GM20431 (cell line): Measurements from ENCODE around the gene TMEM147.
"Not testable (repeated sequence)": the region's sequence is repeated elsewhere in the genome, so short reads cannot be mapped to it uniquely, and the experiment has no call there.

ENCODE experiments used
- in situ Hi-C: fragments of 300-500 bp; cut with MseI, MboI; formaldehyde crosslinking; loops from one replicate; pipeline ENCODE4 v1.15.0; 2020; ENCODE audit warnings: low sequenced_read_pairs; ENCODE audit not compliant: unreplicated experiment

The TMEM147 gene

GRCh38 chr19:35560271-35560670, 14.8 kb downstream of the TMEM147 start:
- in situ Hi-C loops, result no loop called here

DNA sequence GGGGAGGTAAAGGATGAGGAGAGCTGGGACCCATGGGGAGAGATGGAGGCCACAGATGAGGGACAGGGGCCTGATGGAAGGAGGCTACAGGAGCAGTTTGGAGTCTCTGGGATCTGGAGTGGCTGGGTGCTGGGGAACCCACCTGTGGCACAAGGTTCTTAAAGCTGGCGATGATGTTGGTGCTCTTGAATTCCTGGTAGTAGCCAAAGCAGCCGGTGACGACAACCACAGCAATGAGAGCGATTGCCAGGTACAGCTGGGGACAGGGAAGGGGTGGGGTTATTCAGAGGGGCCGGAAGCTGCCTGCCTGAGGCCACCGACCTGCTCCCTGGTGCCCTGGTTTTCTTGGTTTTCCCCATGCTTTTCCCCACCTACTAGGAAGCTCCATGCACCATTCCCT, 15.3 kb downstream of the TMEM147 start:
- in situ Hi-C loops, result no loop called here

DNA sequence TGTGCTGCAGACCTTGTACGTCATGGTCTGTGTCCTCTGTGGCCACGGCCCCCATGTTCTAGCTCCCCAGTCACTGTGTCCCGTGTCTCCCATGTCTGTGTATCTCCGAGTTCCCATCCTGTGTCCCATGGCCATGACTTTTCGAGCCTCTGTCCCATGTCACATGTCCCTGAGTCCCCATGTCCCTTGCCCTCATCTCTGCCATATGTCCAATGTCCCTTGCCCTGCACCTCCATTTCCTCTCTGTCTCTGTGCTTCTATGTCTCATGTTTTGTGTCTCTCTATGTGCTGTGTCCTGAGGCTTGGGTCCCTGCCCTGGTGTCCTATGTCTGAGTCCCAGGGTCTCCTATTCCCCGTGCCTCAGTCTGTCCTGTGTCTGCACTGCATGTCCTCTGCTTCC, 16.0 kb downstream of the TMEM147 start:
- in situ Hi-C loops, result no loop called here

GRCh38 chr19:35562336-35562735, 16.9 kb downstream of the TMEM147 start:
- in situ Hi-C loops, result no loop called here

DNA sequence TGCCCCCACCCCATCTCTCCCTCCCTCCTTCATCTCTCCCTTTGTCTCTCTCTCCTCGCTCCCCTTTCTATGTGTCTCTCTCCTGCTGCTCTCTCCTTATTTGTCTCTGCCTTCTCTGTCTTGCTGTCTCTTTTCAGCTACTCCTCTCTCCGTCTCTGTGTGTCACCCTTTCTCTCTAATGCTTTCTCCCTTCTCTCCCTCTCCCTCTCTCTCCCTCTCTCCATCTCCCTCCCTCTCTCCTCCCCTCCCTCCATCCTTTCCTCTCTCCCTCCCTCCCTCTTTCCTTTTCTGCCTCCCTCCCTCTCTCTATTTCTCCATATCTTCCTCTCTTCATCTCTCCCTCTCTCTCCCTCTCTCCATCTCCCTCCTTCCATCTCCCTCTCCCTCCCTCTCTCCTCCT, 17.4 kb downstream of the TMEM147 start:
- in situ Hi-C loops, result no loop called here

DNA sequence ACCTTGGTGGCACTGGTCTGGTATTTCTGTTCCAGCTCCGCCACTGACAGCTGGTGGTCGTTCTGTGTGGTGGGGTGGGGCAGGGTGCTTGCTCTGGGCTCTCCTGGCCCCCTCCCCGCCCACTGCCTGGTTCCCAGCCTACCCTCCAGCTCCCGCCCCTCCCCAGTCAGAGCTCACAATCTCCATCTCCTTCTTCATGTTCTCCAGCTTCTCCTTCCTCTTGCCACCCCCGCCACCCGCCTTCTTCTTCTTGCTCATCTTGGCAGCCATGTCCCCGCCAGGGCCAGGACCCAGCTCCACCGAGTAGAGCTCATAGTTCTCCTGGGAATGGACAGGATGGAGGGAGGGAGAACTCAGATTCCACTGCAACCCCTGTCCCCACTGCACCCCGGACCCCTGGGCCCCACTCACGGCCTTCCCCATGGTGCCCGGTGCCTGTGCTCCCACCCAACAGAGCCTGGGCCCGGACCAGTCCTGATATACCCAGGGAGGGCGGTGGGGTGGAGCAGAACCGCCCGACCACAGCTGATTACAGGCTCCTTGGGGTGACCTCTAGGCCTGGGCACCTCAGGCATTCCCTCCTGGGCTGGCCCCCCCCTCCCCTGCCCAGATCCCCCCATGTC, 17.9 kb downstream of the TMEM147 start, which contains the start of gene ATP4A:
Gene ATP4A, minus strand, starts transcription at position 452 of the 623 bp plus-strand sequence. Its CDS starts 29 bp downstream, at position 423.
- in situ Hi-C loops, result no loop called here

DNA sequence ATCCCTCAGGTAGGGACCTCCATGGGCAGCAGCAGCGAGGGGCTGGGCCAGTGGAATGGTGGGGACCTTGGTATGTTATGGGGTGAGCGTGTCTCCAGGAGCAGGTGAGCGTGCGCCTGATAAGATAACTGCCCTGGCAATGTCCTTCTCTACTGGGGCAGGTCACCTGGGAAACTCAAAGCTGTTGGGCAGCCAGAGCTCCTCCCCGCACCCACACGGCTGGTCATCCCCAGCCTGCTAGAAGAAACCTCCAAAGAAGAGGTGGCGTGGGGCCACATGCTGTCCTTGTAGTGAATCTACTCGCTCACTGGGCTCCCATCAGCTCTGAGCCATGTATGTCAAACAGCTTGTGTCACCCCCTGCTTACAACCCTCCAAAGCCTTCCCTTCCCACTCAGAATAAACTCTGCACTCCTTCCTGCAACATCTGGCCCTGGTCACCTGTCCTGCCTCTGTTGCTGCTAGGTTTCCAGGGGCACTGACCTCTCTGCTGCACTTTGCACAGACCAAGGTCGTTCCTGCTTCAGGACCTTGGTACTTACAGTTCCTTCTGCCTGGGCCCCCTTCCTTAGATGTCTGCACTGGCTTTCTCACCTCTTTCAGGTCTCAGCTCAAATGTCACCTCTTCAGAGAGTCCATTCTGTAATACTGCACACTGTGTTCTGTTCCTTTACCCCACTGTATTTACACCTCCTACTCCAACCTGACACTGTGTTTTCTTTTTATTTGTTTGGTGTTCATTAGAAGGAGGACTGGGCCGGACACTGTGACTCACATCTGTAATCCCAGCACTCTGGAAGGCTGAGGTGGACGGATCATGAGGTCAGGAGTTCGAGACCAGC, 19.8 kb downstream of the TMEM147 start:
- in situ Hi-C loops, result no loop called here

GRCh38 chr19:35566738-35567137, 21.3 kb downstream of the TMEM147 start:
- in situ Hi-C loops, result no loop called here

DNA sequence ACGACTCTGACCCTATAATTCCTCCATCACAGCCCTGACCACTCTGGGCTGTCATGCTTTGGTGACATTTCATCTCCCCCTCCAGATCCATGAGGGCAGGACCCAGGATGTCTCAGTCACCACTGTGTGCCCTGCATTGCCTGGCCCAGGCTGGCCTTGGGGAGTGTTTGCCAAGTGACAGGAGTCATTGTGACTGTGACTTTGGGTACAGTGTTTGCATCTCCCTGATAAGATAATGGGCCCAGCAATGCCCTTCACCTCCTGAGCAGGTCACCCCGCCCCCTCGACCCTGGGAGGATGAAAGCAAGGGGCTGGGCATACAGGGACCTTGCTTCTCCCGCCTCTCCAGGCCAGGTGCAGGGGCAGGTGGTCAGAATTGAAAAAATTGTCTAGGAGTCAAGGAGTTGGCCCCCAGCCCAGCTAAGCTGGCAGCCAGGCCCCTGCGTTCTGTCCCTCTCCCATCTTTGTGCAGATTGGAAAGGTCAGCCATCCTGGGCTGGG, 23.9 kb downstream of the TMEM147 start:
- in situ Hi-C loops, result no loop called here

GRCh38 chr19:35571406-35571965, 26.1 kb downstream of the TMEM147 start:
- in situ Hi-C loops, result no loop called here

- in situ Hi-C loops, result no loop called here
These were observed 32.5 kb downstream of the TMEM147 start for GRCh38 chr19:35577918-35578317.

GRCh38 chr19:35578707-35579106, 33.3 kb downstream of the TMEM147 start:
- in situ Hi-C loops, result no loop called here

DNA sequence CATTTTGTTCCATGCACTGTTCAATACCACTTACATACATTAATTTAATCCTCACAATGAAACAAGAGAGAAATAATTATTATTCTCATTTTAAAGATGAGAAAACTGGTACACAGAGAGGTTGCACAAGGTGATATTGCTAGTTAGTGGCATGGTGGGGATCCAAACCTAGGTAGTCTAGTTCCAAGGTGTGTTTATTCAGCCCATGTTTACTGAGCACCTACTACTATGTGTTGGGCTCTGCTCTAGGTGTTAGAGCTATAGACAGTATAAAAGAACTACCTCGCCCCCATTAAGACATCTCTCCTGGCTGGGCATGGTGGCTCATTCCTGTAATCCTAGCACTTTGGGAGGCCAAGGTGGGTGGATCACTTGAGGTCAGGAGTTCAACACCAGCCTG, 37.3 kb downstream of the TMEM147 start:
- in situ Hi-C loops, result no loop called here

DNA sequence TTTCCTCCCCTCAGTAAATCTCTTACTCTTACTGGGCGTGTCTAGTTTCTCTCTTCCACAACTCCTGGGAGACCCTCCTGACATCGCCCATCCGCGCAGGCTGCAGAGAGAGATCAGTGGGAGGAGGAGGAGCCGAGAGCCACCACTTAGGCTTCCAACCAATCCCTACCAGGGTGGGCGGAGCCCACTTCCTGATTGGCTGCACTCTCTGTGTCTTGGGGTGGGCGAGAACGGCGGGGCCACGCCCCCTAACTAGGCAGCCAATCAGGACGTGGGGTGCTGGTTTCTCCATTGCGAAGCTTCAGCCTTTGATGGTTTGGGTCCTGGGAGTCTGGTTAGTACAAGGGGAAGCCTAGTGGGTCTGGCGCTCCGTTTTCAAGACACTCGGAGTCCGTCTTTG, 40.4 kb downstream of the TMEM147 start, which contains the start of gene PMIS2:
Gene PMIS2, plus strand, starts transcription at position 326 of the 400 bp plus-strand sequence. CDS start 87 bp downstream, outside the sequence.
- in situ Hi-C loops, result no loop called here

DNA sequence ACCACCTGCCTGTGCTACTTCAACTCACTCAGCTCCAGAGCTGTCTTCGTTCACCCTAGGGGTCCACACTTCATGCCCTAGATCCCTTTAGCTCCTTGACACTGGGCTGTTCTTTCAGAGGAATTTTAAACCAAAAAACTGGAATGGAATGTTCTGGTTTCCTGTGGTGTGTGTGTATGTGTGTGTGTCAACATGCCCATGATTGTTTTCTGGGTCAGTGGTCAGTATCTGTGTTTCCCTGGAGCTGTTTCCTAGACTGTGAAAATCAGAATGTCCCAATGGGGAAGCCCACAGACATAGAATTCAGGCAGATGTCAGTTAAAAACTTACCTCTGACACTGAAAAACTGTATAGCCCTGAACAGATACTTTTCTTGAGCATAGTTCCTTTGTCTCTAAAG, 41.9 kb downstream of the TMEM147 start:
- in situ Hi-C loops, result no loop called here

- in situ Hi-C loops, result no loop called here
These were observed 45.4 kb downstream of the TMEM147 start for GRCh38 chr19:35590875-35591274.

DNA sequence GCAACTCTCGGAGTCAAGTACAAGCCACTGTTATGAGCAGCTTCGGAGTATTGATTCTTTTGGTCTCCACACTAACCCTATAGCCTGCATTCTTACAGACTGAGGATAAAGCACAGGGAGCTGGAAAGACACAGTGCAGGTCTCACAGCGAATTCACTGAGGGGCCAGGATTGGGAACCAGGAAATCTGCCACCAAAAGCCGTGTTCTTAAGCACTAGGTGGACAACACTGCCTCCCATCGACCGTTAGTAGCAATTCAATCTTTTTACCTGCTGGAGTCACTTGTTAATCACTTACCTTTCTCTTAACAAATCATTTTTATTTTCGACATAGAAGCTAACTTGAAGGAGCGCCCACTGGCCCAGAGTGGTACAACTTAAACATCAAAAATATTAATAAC, 46.8 kb downstream of the TMEM147 start:
- in situ Hi-C loops, result no loop called here

DNA sequence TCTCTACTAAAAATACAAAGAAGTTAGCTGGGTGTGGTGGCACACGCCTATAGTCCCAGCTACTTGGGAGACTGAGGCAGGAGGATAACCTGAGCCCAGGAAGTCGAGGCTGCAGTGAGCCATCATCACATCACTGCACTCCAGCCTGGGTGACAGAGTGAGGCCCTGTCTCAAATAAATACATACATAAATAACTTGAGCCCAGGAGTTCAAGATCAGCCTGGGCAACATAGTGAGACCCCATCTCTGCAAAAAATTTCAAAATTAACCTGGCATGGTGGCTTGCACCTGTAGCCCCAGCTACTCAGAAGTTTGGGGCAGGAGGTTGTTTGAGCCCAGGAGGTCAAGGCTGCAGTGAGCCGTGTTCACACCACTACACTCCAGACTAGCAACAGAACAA, 49.6 kb downstream of the TMEM147 start:
- in situ Hi-C loops, result not testable (repeated sequence)

DNA sequence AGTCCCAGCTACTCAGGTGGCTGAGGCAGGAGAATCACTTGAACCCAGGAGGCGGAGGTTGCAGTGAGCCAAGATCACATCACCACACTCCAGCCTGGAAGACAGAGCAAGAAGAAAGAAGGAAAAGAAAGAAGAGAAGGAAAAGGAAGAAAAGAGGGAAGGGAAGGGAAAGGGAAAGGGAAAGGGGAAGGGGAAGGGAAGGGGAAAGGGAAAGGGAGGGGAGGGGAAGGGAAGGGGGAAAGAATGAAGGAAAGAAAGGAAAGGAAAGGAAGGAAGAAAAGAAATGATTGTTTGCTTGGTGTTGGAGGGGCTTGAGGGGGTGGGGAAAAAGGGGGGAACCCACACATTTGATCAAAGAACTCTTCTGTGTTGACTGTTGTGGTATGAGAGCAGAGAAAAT, 50.5 kb downstream of the TMEM147 start:
- in situ Hi-C loops, result no loop called here

DNA sequence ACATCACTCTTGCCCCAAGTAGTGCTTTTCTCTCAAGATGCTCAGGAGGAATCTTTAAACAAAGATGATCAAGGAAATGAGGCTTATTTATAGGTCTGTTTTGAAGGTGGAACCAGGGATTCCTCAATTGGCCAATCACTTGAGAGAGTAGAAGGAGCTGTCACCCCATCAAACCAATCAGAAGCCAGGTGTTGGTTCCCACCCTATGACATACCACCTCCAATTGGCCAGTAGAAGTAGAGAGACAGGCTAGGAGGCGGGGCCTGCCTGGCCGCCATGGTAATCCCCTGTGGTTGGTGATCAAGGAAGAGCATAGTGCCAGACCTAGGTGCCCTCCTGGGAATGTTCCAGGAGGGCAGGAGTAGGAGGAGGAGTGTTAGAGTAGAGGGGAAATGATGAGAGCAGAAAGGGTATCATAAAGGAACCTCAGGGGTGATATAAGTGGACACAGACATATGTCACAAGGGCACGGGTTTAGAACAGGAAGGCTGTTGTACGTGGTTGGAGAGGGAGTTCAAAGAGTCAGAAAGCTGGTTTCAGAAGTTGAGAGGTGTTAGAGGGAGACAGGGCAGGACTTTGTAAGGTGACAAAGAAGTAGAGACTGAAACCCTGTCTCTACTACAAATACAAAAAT, 51.1 kb downstream of the TMEM147 start:
- in situ Hi-C loops, result no loop called here
